Measurements from ENCODE around the gene TRIM23.
"Not testable (repeated sequence)": the region's sequence is repeated elsewhere in the genome, so short reads cannot be mapped to it uniquely, and the experiment has no call there.

The TRIM23 gene

GRCh38 chr5:65624025-65624570 is at the start of gene TRIM23:
Gene TRIM23 (minus strand): TSS chr5:65624333. CDS start chr5:65624274, 59 bp downstream.
- DNase-seq: peak; percentile 92

GRCh38 chr5:65672796-65673195 is 48.7 kb upstream of the TRIM23 start:
- DNase-seq: no peak

GRCh38 chr5:65668696-65669095 is 44.6 kb upstream of the TRIM23 start:
- DNase-seq: no peak

- no peak for DNase-seq
These were observed 39.8 kb upstream of the TRIM23 start for GRCh38 chr5:65663804-65664521.

GRCh38 chr5:65654713-65655112 is 30.6 kb upstream of the TRIM23 start:
- DNase-seq: no peak

- DNase-seq: no peak
These were observed 27.0 kb upstream of the TRIM23 start for GRCh38 chr5:65651144-65651543.

- no peak for DNase-seq
These were observed 23.8 kb upstream of the TRIM23 start for GRCh38 chr5:65647941-65648340.

- no peak for DNase-seq
These were observed 22.8 kb upstream of the TRIM23 start for GRCh38 chr5:65646938-65647337.

- DNase-seq: no peak
These were observed 16.1 kb upstream of the TRIM23 start for GRCh38 chr5:65640240-65640639.

- DNase-seq: no peak
These were observed 6.8 kb upstream of the TRIM23 start for GRCh38 chr5:65630981-65631380.

- DNase-seq: no peak
These were observed 1.6 kb upstream of the TRIM23 start for GRCh38 chr5:65625743-65626142.

- peak; percentile 81 for DNase-seq
These were observed 730 bp upstream of the TRIM23 start, which contains the start of the genes SHLD3 and TRAPPC13 for GRCh38 chr5:65624571-65625555. Gene SHLD3 (plus strand): TSS chr5:65625027. CDS start chr5:65629588, 4,561 bp downstream. Gene TRAPPC13 (plus strand): TSS chr5:65625027. CDS start chr5:65625061, 34 bp downstream.

GRCh38 chr5:65623482-65623881 is 651 bp downstream of the TRIM23 start:
- no peak for DNase-seq

- not testable (repeated sequence) for DNase-seq
These were observed 2.2 kb downstream of the TRIM23 start for GRCh38 chr5:65621961-65622360.

- DNase-seq: no peak
These were observed 4.1 kb downstream of the TRIM23 start for GRCh38 chr5:65620021-65620420.

- DNase-seq: no peak
These were observed 11.7 kb downstream of the TRIM23 start for GRCh38 chr5:65612298-65612907.

- no peak for DNase-seq
These were observed 12.6 kb downstream of the TRIM23 start for GRCh38 chr5:65611524-65611923.

GRCh38 chr5:65601761-65602160 is 22.4 kb downstream of the TRIM23 start:
- DNase-seq: not testable (repeated sequence)

GRCh38 chr5:65588694-65589093 is 35.4 kb downstream of the TRIM23 start:
- no peak for DNase-seq

GRCh38 chr5:65577141-65577540 is 47.0 kb downstream of the TRIM23 start:
- no peak for DNase-seq

GRCh38 chr5:65570598-65571226 is 53.4 kb downstream of the TRIM23 start:
- DNase-seq: no peak

GRCh38 chr5:65566505-65566904 is 57.6 kb downstream of the TRIM23 start:
- DNase-seq: no peak
